Activated CD8-positive, alpha-beta memory T cell treated with anti-CD3 and anti-CD28 coated beads for 48 hours (primary cell): ENCODE measurements around the gene LILRA6.
"Not testable (repeated sequence)": the region's sequence is repeated elsewhere in the genome, so short reads cannot be mapped to it uniquely, and the experiment has no call there.

Experiments
- DNase-seq, 3 experiments: peaks; one replicate each; pipeline ENCODE4 v3.0.0-alpha.2; 2020; ENCODE audit warnings: low read depth in 2 of 3, low spot score in 2 of 3

Gene LILRA6

GRCh38 chr19:54266133-54266532, 23.5 kb upstream of the LILRA6 start:
- peak; percentile 18 to 69 (median 45) for DNase-seq

- no peak for DNase-seq
These were observed 19.9 kb upstream of the LILRA6 start for GRCh38 chr19:54262470-54262869.

GRCh38 chr19:54262066-54262465, 19.5 kb upstream of the LILRA6 start:
- no peak for DNase-seq

GRCh38 chr19:54257116-54257480, 14.5 kb upstream of the LILRA6 start, which contains the start of gene LILRB5:
Gene LILRB5, minus strand, starts transcription at chr19:54257273. Its CDS starts 80 bp downstream, at chr19:54257193.
- DNase-seq = no peak

- no peak for DNase-seq
These were observed 13.9 kb upstream of the LILRA6 start for GRCh38 chr19:54256250-54257115.

- DNase-seq = no peak
These were observed 12.7 kb upstream of the LILRA6 start for GRCh38 chr19:54255105-54255775.

GRCh38 chr19:54254195-54254906, 11.8 kb upstream of the LILRA6 start:
- DNase-seq = no peak

GRCh38 chr19:54253331-54254194, 11.0 kb upstream of the LILRA6 start:
- no peak for DNase-seq

- no peak for DNase-seq
These were observed 10.3 kb upstream of the LILRA6 start for GRCh38 chr19:54252845-54253244.

- no peak for DNase-seq
These were observed 9.7 kb upstream of the LILRA6 start for GRCh38 chr19:54252243-54252642.

- DNase-seq = peak in 1 of 3 experiments; percentile 29
These were observed 5.5 kb upstream of the LILRA6 start for GRCh38 chr19:54248016-54248601.

GRCh38 chr19:54247106-54247930, 4.7 kb upstream of the LILRA6 start:
- no peak for DNase-seq

- DNase-seq = no peak
These were observed 3.3 kb upstream of the LILRA6 start for GRCh38 chr19:54245936-54246335.

GRCh38 chr19:54243809-54244208, 1.2 kb upstream of the LILRA6 start:
- not testable (repeated sequence) for DNase-seq

- not testable (repeated sequence) for DNase-seq
These were observed 356 bp downstream of the LILRA6 start for GRCh38 chr19:54242234-54242633.

- not testable (repeated sequence) for DNase-seq
These were observed 1.9 kb downstream of the LILRA6 start for GRCh38 chr19:54240372-54241336.

GRCh38 chr19:54239491-54240371, 2.9 kb downstream of the LILRA6 start:
- not testable (repeated sequence) for DNase-seq
